Endothelial cell of umbilical vein (primary cell): ENCODE results near the gene PPP1R3G.

ENCODE experiments used
- EZH2 ChIP-seq: IDR thresholded peaks from 2 replicates; pipeline ENCODE4 v1.6.1; 2012; ENCODE audit warnings: borderline replicate concordance, low read depth, mild to moderate bottlenecking, moderate library complexity, low read length, inconsistent platforms; ENCODE audit not compliant: severe bottlenecking
- GATA2 ChIP-seq: IDR thresholded peaks from 2 replicates; pipeline ENCODE4 v1.7.0; 2011; ENCODE audit warnings: low read depth, mild to moderate bottlenecking, moderate library complexity, mixed read lengths, low read length; ENCODE audit not compliant: insufficient read length, insufficient read depth
- JUN ChIP-seq: IDR thresholded peaks from 2 replicates; pipeline ENCODE4 v1.6.1; 2011; ENCODE audit warnings: borderline replicate concordance, low read depth; ENCODE audit not compliant: insufficient read length, insufficient read depth
- POLR2A ChIP-seq: IDR thresholded peaks from 2 replicates; pipeline ENCODE4 v1.6.1; 2012; ENCODE audit warnings: low read depth, mild to moderate bottlenecking, control low read depth, low read length
- POLR2AphosphoS5 ChIP-seq: IDR thresholded peaks from 2 replicates; pipeline ENCODE4 v1.6.1; 2012; ENCODE audit warnings: low read depth, mild to moderate bottlenecking, control low read depth, low read length, moderate library complexity; ENCODE audit not compliant: insufficient read depth
- TF ChIP-seq, protein P1 (sequence below), 2 donors: IDR thresholded peaks; 1 replicate in 1 of 2; 2 replicates in 1 of 2; pipeline ENCODE4 v1.5.1; 2011; ENCODE audit warnings: low read length in 2 of 2, mild to moderate bottlenecking in 2 of 2, moderate library complexity in 2 of 2, control low read depth in 1 of 2, inconsistent platforms in 1 of 2, low read depth in 1 of 2; ENCODE audit not compliant: insufficient read depth in 1 of 2; ENCODE audit errors: extremely low read depth in 1 of 2
- TF ChIP-seq, protein P2 (sequence below): IDR thresholded peaks from 2 replicates; pipeline ENCODE4 v1.6.1; 2011; ENCODE audit not compliant: insufficient read depth, insufficient read length

DNA sequence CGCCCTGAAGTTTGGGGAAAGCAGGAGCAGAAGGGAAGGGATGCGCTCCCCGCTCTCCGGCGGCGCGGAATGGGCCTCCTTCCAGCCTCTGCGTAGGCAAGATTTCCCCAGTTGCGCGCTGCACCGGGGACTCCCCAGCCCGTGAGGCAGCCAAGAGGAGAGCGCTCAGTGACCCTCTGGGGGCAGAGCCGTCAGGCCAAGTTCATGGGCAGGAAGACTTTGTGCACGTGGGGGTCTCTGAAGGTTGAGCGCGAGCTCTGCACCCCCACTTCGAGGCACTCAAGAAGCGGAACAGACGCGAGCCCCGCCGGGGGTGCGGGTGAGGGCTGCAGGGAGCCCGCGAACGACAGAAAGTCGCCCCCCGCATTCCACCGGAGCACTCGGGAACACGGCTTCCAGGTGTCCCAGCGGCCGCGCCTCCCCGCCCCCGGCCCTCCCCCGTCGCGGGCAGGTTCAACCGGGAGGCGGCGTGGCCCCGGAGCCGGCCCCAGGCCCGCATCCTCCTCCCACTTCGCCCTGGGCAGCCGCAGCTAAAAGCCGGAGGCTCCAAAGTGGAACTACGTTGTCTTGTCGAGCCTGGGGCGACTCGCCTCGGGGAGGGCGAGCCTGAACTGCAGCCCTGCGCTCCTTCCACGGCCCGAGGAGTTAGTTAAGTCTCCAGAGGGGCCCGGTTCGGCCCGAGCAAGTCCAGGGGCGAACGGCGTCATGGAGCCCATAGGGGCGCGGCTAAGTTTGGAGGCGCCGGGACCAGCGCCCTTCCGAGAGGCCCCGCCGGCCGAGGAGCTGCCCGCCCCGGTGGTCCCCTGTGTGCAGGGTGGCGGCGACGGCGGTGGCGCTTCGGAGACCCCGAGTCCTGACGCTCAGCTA lies at the start of gene PPP1R3G:
- TF ChIP-seq, protein P1, sequence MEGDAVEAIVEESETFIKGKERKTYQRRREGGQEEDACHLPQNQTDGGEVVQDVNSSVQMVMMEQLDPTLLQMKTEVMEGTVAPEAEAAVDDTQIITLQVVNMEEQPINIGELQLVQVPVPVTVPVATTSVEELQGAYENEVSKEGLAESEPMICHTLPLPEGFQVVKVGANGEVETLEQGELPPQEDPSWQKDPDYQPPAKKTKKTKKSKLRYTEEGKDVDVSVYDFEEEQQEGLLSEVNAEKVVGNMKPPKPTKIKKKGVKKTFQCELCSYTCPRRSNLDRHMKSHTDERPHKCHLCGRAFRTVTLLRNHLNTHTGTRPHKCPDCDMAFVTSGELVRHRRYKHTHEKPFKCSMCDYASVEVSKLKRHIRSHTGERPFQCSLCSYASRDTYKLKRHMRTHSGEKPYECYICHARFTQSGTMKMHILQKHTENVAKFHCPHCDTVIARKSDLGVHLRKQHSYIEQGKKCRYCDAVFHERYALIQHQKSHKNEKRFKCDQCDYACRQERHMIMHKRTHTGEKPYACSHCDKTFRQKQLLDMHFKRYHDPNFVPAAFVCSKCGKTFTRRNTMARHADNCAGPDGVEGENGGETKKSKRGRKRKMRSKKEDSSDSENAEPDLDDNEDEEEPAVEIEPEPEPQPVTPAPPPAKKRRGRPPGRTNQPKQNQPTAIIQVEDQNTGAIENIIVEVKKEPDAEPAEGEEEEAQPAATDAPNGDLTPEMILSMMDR (IDR thresholded peaks at IDR 0.05; ENCODE audit: extremely low read depth in 1 of 2, insufficient read depth in 1 of 2, low read depth in 1 of 2, low read length in 2 of 2) = no peak
- no peak for TF ChIP-seq EZH2
- TF ChIP-seq POLR2A = no peak
- no peak for TF ChIP-seq GATA2
- TF ChIP-seq JUN = no peak
- TF ChIP-seq, protein P2, sequence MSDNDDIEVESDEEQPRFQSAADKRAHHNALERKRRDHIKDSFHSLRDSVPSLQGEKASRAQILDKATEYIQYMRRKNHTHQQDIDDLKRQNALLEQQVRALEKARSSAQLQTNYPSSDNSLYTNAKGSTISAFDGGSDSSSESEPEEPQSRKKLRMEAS = no peak
- TF ChIP-seq POLR2AphosphoS5 = no peak
